DMS53 (cell line): ENCODE data around the gene EIF5B.
"Not testable (repeated sequence)": the region's sequence is repeated elsewhere in the genome, so short reads cannot be mapped to it uniquely, and the experiment has no call there.

Experiments
- DNase-seq: peaks from one replicate; lab custom pipeline; 2025; lab: John Stamatoyannopoulos, UW

The EIF5B gene

GRCh38 chr2:99365661-99366060 is 28.5 kb downstream of the EIF5B start:
- no peak for DNase-seq

DNA sequence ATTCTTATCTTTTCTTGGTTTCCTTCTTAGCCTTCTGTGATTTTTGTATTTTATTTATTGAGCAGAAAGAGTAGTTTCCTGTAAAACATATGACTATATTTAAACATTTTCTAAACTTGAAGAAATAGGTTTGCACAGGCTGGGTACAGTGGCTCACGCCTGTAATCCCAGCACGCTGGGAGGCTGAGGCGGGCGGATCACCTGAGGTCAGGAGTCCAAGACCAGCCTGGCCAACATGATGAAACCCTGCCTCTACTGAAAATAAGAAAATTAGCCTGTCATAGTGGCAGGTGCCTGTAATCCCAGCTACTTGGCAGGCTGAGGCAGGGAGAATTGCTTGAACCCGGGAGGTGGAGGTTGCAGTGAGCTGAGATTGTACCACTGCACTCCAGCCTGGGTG is 31.7 kb downstream of the EIF5B start:
- not testable (repeated sequence) for DNase-seq

- DNase-seq = no peak
Observed at GRCh38 chr2:99373144-99373543, 36.0 kb downstream of the EIF5B start.

DNA sequence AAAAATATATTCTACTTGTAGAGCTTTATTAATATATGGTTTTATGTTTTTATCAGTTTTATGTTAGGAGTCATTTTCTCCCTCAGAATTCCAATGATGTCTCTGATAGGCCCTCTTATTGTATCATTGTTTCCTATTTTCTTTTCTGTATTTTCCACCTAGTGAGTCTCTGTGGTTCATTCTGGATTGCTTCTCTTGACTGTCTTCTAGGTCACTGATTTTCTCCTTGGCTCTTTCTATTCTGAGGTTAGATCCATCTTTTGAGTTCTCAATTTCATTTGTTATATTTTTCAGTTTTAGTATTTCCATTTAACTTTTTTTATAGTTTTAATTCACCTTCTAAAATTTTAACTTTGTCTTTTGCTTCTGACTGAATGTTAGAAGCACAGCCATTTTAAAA is 37.6 kb downstream of the EIF5B start:
- DNase-seq = no peak

DNA sequence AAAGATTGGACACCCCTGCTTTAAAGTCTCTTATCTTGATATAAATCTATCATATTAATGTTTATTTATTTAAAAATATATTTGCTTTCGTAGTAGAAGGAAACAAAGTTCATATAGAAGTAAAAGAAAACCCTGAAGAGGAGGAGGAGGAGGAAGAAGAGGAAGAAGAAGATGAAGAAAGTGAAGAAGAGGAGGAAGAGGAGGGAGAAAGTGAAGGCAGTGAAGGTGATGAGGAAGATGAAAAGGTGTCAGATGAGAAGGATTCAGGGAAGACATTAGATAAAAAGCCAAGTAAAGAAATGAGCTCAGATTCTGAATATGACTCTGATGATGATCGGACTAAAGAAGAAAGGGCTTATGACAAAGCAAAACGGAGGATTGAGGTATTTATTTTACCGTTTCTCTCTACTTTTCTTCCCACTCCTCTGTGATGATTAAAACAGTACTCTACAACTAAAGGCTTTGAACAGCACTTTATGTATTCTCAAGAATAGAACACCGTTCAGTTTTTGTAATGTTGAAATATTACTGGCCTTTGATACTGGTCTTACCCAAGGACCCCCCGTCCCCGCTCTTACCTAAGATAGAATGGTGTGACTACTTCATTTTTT is 39.2 kb downstream of the EIF5B start:
- no peak for DNase-seq

- no peak for DNase-seq
Observed at GRCh38 chr2:99377879-99378278, 40.7 kb downstream of the EIF5B start.

- no peak for DNase-seq
Observed at GRCh38 chr2:99380376-99381010, 43.3 kb downstream of the EIF5B start.

DNA sequence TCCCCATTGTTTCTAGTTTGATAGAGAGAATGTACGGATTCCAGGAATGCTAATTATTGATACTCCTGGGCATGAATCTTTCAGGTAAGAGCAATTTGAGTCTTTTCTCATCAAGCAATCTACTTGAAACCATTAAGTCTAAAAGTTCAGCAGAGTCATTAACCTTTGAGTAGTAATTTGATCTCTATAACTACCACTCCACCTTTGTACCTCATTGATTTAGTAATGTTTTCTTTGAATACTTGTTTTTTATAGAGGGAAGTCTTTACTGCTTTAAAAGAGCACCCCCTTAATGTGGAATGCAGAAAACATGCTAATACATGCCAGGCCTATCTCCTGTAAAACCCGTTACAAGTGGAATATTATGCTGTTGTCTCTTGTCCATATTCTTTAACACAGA is 45.0 kb downstream of the EIF5B start:
- no peak for DNase-seq

DNA sequence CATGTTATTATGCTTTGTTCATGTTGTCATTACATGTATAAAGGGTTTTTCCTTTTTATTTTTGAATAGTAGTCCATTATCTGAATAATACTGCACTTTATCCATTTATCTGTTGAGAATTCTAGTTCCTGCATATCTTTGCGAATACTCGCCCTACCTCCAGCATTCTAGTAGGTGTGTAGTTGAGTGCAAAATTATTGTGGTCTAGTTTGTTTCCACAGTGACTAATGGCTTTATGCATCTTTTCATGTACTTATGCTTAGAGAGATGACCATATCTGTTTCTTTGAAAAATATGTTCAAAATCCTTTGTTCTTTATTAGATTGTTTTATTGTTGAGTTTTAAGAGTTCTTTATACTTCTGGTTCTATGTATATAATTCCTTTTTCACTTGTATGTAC is 48.8 kb downstream of the EIF5B start:
- DNase-seq = no peak

- no peak for DNase-seq
Observed at GRCh38 chr2:99388892-99389291, 51.7 kb downstream of the EIF5B start.

GRCh38 chr2:99389371-99389770 is 52.2 kb downstream of the EIF5B start:
- DNase-seq = no peak

DNA sequence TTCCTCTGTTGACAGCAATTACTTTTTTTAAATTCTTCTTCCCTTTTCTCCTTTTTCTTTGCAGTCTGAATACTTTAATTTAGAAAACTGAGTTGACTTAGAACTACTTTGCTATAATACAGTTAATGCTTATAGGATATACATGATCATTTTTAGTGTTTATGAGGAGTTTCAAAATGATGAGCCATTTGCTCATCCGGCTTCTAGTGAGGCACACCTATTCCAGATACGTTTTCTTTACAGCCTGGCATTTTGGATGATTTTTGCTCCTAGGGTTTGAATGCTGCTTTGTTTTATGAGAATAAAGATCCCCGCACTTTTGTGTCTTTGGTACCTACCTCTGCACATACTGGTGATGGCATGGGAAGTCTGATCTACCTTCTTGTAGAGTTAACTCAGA is 52.8 kb downstream of the EIF5B start:
- no peak for DNase-seq

DNA sequence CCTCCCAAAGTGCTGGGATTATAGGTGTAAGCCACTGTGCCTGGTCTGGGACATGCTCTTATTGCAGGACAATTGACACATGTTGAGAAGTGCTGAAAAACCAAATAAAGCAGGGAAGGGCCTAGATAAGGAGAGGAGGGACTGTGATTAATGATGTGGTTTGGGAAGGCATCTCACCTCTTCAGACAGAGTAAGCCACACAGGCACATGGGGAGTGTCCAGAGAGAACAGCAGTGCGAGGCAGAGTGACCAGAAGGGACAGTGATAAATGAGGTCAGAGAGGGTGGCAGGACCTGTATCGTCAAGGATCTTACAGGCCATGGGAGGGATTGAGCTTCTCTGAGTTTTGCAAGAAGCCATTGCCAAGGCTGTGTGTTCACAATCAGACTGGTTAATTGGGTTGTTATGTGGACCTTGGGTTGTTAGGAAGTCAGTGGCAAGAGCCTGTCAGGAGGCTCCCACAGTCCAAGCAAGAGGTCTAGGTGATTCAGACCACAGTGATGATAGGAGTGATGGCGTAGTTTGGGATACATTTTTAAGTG is 58.5 kb downstream of the EIF5B start:
- DNase-seq = no peak

DNA sequence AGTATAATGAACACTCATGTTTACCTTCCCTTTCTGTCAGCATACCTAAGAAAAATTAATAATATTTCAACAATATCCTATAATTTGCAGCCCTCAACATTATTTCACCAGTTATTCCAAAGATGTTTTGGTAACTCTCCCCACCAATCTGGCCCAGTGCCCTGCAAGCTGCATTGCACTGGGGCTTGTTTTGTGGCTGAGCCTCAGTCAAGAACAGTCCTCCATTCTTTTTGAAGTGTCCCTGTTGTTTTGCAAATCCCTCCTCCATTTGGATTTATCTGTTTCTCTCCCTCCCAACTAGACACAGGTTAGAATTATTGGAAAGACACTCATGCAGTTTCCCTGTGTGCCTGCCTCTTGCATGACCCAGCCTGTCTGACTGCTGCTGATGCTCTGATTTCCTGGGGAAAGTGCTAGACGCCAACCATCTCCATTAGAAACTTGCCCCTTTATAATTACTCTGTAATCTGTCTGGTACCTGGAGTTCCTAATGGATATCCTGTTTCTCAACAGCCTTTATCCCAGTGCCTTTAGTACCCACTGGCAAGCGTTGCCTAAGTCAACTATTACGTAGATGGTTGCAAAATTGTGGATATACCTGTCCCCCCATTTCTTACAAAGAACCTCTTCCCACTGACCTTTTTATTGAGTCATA is 60.2 kb downstream of the EIF5B start:
- DNase-seq = no peak

DNA sequence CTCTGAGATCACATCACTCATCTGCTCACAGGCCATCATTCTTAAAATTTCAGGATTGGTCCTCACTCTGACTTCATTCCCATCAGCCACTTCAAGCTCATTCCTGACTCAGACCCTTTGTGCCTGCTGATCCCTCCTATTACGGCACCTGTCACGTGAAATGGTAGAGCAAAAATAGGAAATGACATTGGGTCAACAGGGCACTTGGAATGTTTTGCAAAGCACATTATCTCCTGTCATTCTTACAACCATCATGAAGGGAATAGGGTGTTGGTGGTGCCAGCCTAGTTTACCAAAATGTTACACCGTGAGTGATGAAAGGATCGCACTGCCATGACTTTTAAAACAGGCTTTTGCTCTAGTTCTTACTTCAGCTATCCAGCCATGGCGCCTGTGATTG is 61.1 kb downstream of the EIF5B start:
- DNase-seq = no peak

DNA sequence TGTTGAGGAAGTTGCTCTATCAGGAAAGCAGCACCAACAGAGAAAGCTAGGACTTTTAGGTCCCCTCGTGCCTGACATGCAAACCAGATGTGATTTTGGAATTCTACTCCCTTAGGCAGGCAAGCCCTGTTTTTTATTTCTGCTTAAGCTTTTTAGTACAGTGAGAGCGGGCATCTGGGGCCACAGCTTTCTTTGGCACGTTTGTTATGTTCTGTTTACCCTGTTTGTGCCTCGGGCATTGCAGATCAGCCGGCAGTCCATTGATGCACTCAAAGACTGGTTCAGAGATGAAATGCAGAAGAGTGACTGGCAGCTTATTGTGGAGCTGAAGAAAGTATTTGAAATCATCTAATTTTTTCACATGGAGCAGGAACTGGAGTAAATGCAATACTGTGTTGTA is 61.9 kb downstream of the EIF5B start:
- DNase-seq = no peak

- DNase-seq = no peak
Observed at GRCh38 chr2:99399795-99400194, 62.6 kb downstream of the EIF5B start.

DNA sequence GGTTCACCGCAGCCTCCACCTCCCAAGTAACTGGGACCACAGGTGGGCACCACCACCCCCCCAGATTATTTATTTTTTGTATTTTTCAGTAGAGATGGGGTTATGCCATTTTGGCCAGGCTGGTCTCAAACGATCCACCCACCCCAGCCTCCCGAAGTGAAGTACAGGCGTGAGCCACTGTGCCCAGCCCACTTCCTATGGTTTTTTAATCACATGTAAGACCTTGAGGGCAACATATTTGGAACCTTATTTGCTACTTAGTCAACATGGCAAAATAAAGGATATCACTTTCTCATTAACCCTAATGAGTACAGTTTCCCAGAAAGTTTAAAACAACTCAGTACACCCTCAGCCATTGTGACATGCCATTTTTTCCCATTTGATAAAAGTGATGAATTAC is 64.7 kb downstream of the EIF5B start:
- no peak for DNase-seq

- DNase-seq = no peak
Observed at GRCh38 chr2:99403084-99403483, 65.9 kb downstream of the EIF5B start.

DNA sequence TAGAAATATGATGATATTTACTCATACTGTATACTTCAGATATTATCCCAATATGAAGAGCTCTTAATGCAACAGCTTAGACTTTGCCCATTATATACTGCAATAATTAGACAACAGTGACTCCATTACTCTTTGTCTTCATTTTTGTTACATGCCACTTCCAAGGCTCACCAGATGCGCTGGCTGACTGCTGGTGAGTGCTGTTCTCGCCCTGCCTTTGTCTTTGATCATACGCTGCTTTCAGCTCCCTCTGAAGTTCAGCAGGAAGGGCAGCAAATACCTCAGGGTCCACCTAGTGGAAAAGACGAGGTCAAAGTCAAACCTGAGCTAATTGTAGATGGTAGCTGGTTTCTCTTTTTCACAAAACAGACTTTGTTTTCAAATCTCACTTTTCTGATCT is 66.3 kb downstream of the EIF5B start:
- peak; percentile 40 for DNase-seq

- no peak for DNase-seq
Observed at GRCh38 chr2:99404039-99404796, 67.0 kb downstream of the EIF5B start.

DNA sequence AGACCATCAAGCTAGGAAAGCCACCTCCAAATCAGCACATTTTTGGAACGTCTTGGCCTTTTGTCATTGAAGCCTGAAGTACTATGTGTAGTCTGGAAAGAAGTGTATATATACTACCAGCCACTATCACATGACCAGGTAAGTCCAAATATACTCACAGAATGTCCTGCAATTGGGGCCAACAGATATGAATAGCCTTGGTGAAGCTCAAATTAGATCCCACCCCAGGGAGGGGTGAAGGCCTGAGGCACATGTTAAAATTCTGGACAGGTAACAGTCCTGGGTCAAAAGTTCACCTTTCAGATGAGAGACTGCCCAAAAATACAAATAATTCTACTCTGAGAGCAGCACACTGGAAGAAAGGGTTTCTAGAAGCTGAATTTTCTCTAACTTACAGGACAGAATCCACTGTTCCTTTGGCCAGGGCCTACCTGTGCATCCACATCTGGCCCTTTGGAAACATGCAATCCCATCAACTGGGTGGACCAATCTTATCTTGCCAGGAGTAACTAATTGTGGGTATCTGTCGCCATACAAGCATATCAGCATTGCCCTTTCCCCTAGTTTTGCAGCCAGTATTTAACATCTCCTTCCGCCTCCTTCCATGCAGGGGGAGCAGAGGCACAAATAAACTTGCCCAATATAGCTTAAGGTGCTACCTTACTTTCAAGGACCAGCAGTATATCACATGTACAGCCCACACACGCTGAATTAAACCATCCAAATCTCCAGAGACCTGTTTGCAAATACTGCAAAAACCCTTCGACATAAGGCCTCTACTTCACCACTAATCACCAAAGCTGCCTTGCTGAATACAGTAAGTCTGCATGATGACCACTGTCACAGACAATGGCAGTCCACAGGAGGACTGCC is 67.8 kb downstream of the EIF5B start:
- no peak for DNase-seq
